IMR-90 (cell line): ENCODE measurements around the gene GZF1. TPM values are rescaled to one million over a fixed set of nuclear protein-coding genes. Genes with fewer than 3 reads are reported as not detected.
A peak's percentile ranks its signal among the peaks of the same experiment; 100 is the strongest.

ENCODE experiments used
- ATAC-seq: fragments of 200-7000 bp; cut with Tn5 transposase; 2 replicates; pipeline ENCODE4 v1.9.1; 2020; ENCODE audit warnings: low read depth, mild to moderate bottlenecking, moderate library complexity
- BruUV-seq: library from RNA; stranded (reverse); fragments of 400-500 nt; replicated peaks from 2 replicates; lab custom pipeline; 2021; lab: Mats Ljungman, UMichigan
- CTCF ChIA-PET: fragments of 300-600 bp; formaldehyde crosslinking; extraction: SDS; loops from one replicate; lab custom pipeline; 2021; ENCODE audit warnings: antibody characterized with exemption; lab: Yijun Ruan, JAX
- POLR2A ChIA-PET: fragments of 300-600 bp; sonication (Branson Sonifier 250); formaldehyde crosslinking; loops from one replicate; lab custom pipeline; 2022; ENCODE audit warnings: antibody characterized with exemption; ENCODE audit not compliant: unreplicated experiment; lab: Charles Lee
- DNase-seq: peaks from one replicate; pipeline ENCODE4 v3.0.0; 2013
- H2AFZ ChIP-seq: replicated peaks from 2 replicates; pipeline ENCODE3; 2013; ENCODE audit warnings: low read length, mild to moderate bottlenecking; ENCODE audit not compliant: poor library complexity
- H2AK5ac ChIP-seq: 2 replicates; pipeline ENCODE4 v1.6.1; 2013; ENCODE audit warnings: low read depth, low read length, inconsistent platforms
- H2AK9ac ChIP-seq: replicated peaks from 2 replicates; pipeline ENCODE3; 2013; ENCODE audit warnings: mild to moderate bottlenecking, low read depth, low read length, moderate library complexity; ENCODE audit not compliant: poor library complexity
- H2BK120ac ChIP-seq: 2 replicates; pipeline ENCODE4 v1.6.1; 2013; ENCODE audit warnings: low read depth, low read length, inconsistent platforms
- H2BK15ac ChIP-seq: 3 replicates; pipeline ENCODE4 v1.6.1; 2013; ENCODE audit warnings: low read depth, low read length, inconsistent platforms
- H2BK20ac ChIP-seq: 2 replicates; pipeline ENCODE4 v1.6.1; 2013; ENCODE audit warnings: low read depth, mild to moderate bottlenecking, inconsistent platforms, low read length, moderate library complexity
- H2BK5ac ChIP-seq: 2 replicates; pipeline ENCODE4 v1.6.1; 2013; ENCODE audit warnings: mild to moderate bottlenecking, low read depth, low read length, inconsistent platforms; ENCODE audit not compliant: poor library complexity, severe bottlenecking
- H3K14ac ChIP-seq: replicated peaks from 2 replicates; pipeline ENCODE4 v1.6.1; 2013; ENCODE audit warnings: low read depth, low read length, inconsistent platforms
- H3K18ac ChIP-seq: 2 replicates; pipeline ENCODE4 v1.6.1; 2013; ENCODE audit warnings: low read depth, low read length, control low read depth
- H3K23ac ChIP-seq: 2 replicates; pipeline ENCODE4 v1.6.1; 2013; ENCODE audit warnings: low read depth, low read length, inconsistent platforms
- H3K27ac ChIP-seq: 2 replicates; pipeline ENCODE4 v1.5.1; 2013; ENCODE audit warnings: mild to moderate bottlenecking, control low read depth, low read length; ENCODE audit not compliant: insufficient read depth
- H3K27me3 ChIP-seq: 2 replicates; pipeline ENCODE4 v1.6.1; 2013; ENCODE audit warnings: low read length; ENCODE audit not compliant: control insufficient read depth, insufficient read depth
- H3K36me3 ChIP-seq: 2 replicates; pipeline ENCODE4 v1.6.1; 2013; ENCODE audit warnings: low read length, mixed read lengths; ENCODE audit not compliant: control insufficient read depth, insufficient read depth
- H3K4ac ChIP-seq: 2 replicates; pipeline ENCODE4 v1.6.1; 2013; ENCODE audit warnings: low read depth, low read length, inconsistent platforms
- H3K4me1 ChIP-seq: 2 replicates; pipeline ENCODE4 v1.6.1; 2013; ENCODE audit warnings: low read length, mixed read lengths; ENCODE audit not compliant: control insufficient read depth, insufficient read depth
- H3K4me2 ChIP-seq: 2 replicates; pipeline ENCODE4 v1.6.1; 2013; ENCODE audit warnings: low read depth, mild to moderate bottlenecking, control low read depth, low read length, moderate library complexity
- H3K4me3 ChIP-seq: 2 replicates; pipeline ENCODE4 v1.5.1; 2013; ENCODE audit warnings: low read depth, mild to moderate bottlenecking, control low read depth, low read length, moderate library complexity; ENCODE audit not compliant: insufficient read depth
- H3K56ac ChIP-seq: 2 replicates; pipeline ENCODE4 v1.6.1; 2013; ENCODE audit warnings: low read length, inconsistent platforms; ENCODE audit not compliant: insufficient read depth; ENCODE audit errors: extremely low read depth
- H3K79me1 ChIP-seq, 2 experiments: 2 replicates each; pipeline ENCODE4 v1.6.1; 2013; ENCODE audit warnings: low read length in 2 of 2, inconsistent platforms in 1 of 2, low read depth in 1 of 2
- H3K9ac ChIP-seq: 2 replicates; pipeline ENCODE4 v1.6.1; 2013; ENCODE audit warnings: low read depth, low read length, control low read depth
- H3K9me1 ChIP-seq: 2 replicates; pipeline ENCODE4 v1.6.1; 2013; ENCODE audit warnings: low read length, inconsistent platforms; ENCODE audit not compliant: insufficient read depth
- H3K9me3 ChIP-seq: 2 replicates; pipeline ENCODE4 v1.6.1; 2013; ENCODE audit warnings: low read length; ENCODE audit not compliant: control insufficient read depth, insufficient read depth
- H4K20me1 ChIP-seq: 2 replicates; pipeline ENCODE4 v1.6.1; 2013; ENCODE audit warnings: low read length, inconsistent platforms; ENCODE audit not compliant: insufficient read depth
- H4K5ac ChIP-seq: 2 replicates; pipeline ENCODE4 v1.6.1; 2013; ENCODE audit warnings: mild to moderate bottlenecking, low read depth, low read length, control low read depth
- H4K8ac ChIP-seq, 2 experiments: 2 replicates each; pipeline ENCODE4 v1.6.1; 2013; ENCODE audit warnings: low read depth in 2 of 2, low read length in 2 of 2, control low read depth in 1 of 2, inconsistent platforms in 1 of 2
- H4K91ac ChIP-seq: 2 replicates; pipeline ENCODE4 v1.6.1; 2013; ENCODE audit warnings: low read depth, low read length, inconsistent platforms; ENCODE audit not compliant: insufficient read depth
- CEBPB ChIP-seq: IDR thresholded peaks from 2 replicates; pipeline ENCODE4 v1.6.1; 2012; ENCODE audit warnings: low read depth, low read length, improper control_type of control experiment
- FOS ChIP-seq: fragments of 150-350 bp; IDR thresholded peaks from 2 replicates; pipeline ENCODE4 v1.6.1; 2016; ENCODE audit warnings: low read depth, low read length
- WGBS, 2 experiments: methylation state at CpG; one replicate each; pipeline versions ENCODE4 v1.1.5 to v1.1.7; 2013; ENCODE audit warnings: missing lambda C conversion rate in 2 of 2; ENCODE audit not compliant: insufficient read length in 1 of 2; ENCODE audit errors: extremely low coverage in 2 of 2; 5-methylcytosine and 5-hydroxymethylcytosine counted together
- dilution Hi-C: fragments of 300-500 bp; cut with HindIII; formaldehyde crosslinking; loops from one replicate; pipeline ENCODE4 v1.14.3; 2018; ENCODE audit warnings: low sequenced_read_pairs; ENCODE audit not compliant: unreplicated experiment
- in situ Hi-C: fragments of 300-500 bp; cut with MboI; formaldehyde crosslinking; loops from 3 replicates; pipeline ENCODE4 v1.14.3; 2019; ENCODE audit warnings: low sequenced_read_pairs, inconsistent platforms, mixed read lengths
- intact Hi-C: fragments of 100-400 bp; cut with micrococcal nuclease; formaldehyde crosslinking; loops from 2 replicates; pipeline ENCODE4 v1.10.0; 2022
- polyA plus RNA-seq, 3 experiments: library from polyadenylated mRNA; depleted of rRNA; stranded (reverse); fragments of >200 nt; gene quantifications; 2 replicates each; pipeline ENCODE4 v1.2.3, GENCODE V29; 2012; ENCODE audit warnings: low replicate concordance in 1 of 3
- total RNA-seq: library from RNA; depleted of rRNA; stranded (reverse); fragments of >200 nt; gene quantifications from 2 replicates; pipeline ENCODE4 v1.2.3, GENCODE V29; 2012

The GZF1 gene
- total and polyA plus RNA-seq, 2 of the 4 experiments (the other 2 are of a cell fraction), result 23.7 to 24.7 TPM

DNA sequence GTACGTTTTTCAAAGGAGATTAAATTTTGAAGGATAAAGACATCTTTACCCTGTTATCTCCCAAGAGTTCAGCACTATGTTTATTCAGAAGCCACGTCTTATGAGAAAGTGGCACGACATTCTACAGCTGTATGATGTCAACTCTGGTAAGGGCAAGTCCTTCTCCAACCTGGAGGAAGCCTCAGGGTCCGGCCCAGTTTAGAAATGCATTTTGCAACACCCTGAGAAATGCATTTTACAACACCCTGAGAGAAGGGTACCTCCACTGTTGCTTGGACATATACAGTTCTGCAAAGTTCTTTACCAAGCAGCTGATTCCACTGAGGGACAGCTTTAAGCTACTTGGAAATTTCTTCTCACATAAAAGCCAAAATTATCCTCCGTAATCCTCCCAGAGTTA, 41.8 kb downstream of the GZF1 start:
- no peak overlapping the region for H2AK9ac ChIP-seq
- no peaks in the 10 kb centered on the region for H3K9me3 ChIP-seq
- ChIA-PET POLR2A (no interaction called here), CTCF (interaction anchor here (0.6 kb wide), 1 partner anchor 58 kb away, joined by 3 read pairs; no protein-coding TSS in a partner anchor)
- H3K4me2 ChIP-seq, result peak overlapping the region; percentile 65
- H3K27ac ChIP-seq, result no peak overlapping the region
- no peak overlapping the region for H3K56ac ChIP-seq
- peaks cover 1% of the 10 kb centered on the region for H3K36me3 ChIP-seq
- 33% methylated on average over 1 of the region's 5 CpGs; no CpG with 5 or more reads in 1 of the 2 experiments for WGBS, 2 experiments
- no peak overlapping the region for H2AFZ ChIP-seq
- no peak overlapping the region for H3K18ac ChIP-seq
- H3K23ac ChIP-seq, result no peak overlapping the region
- no peak overlapping the region for H4K91ac ChIP-seq
- DNase-seq, result peak; percentile 71
- no peaks in the 10 kb centered on the region for H3K27me3 ChIP-seq
- ATAC-seq, result peak; percentile 44
- peaks cover 12% of the 10 kb centered on the region for H3K4me1 ChIP-seq
- no peak overlapping the region for H4K5ac ChIP-seq
- in situ Hi-C loops, result no loop called here
- no peak overlapping the region for H2BK5ac ChIP-seq
- H3K79me1 ChIP-seq, result peaks cover 25 to 76% of the 10 kb centered on the region in 2 experiments
- TF ChIP-seq FOS (no peak), CEBPB (peak; percentile 42; the same call in 1 of the 2 replicates)
- no peak overlapping the region for H2BK15ac ChIP-seq
- BruUV-seq, result no TSS peak
- H2BK120ac ChIP-seq, result no peak overlapping the region
- no peak overlapping the region for H3K4ac ChIP-seq
- dilution Hi-C loops, result no loop called here
- no peak overlapping the region for H4K8ac ChIP-seq
- intact Hi-C loops, result loop anchor here (5.0 kb wide), 1 partner anchor 36 kb away; no protein-coding TSS in a partner anchor
- no peak overlapping the region for H2BK20ac ChIP-seq
- no peak overlapping the region for H3K4me3 ChIP-seq
- no peak overlapping the region for H3K9ac ChIP-seq
- H3K9me1 ChIP-seq, result peaks cover 14% of the 10 kb centered on the region
- no peak overlapping the region for H2AK5ac ChIP-seq
- H3K14ac ChIP-seq, result no peak overlapping the region
- peaks cover 24% of the 10 kb centered on the region for H4K20me1 ChIP-seq
